Breast epithelium (tissue), 4 donors: ENCODE data around the gene MAN1A2. TPM values are rescaled to one million over a fixed set of nuclear protein-coding genes. Genes with fewer than 3 reads are reported as not detected.

Source experiments
- DNase-seq, 2 donors: peaks; one replicate each; pipeline ENCODE4 v3.0.0-alpha.2; 2019; ENCODE audit warnings: low spot score in 2 of 2
- H3K27ac ChIP-seq, 2 donors: fragments of 200-600 bp; sonication (generic) in 1 of 2; one replicate each; pipeline ENCODE4 v1.5.1; 2016 to 2019; ENCODE audit warnings: mild to moderate bottlenecking in 1 of 2
- H3K27me3 ChIP-seq, 2 donors: fragments of 200-600 bp; sonication (generic) in 1 of 2; one replicate each; pipeline versions ENCODE4 v1.5.1 to v1.6.0; 2017 to 2019; ENCODE audit warnings: control low read depth in 1 of 2, mild to moderate bottlenecking in 1 of 2
- H3K36me3 ChIP-seq: fragments of 200-600 bp; one replicate; pipeline ENCODE4 v1.5.1; 2019
- H3K4me1 ChIP-seq, 2 donors: fragments of 200-600 bp; sonication (generic); one replicate each; pipeline ENCODE4 v1.5.1; 2016 to 2019; ENCODE audit warnings: control low read depth in 1 of 2
- H3K4me3 ChIP-seq, 3 donors: fragments of 200-600 bp; sonication (generic); 1 replicate in 2 of 3; 2 replicates in 1 of 3; pipeline ENCODE4 v1.5.1; 2016 to 2019; ENCODE audit warnings: mild to moderate bottlenecking in 3 of 3, moderate library complexity in 2 of 3
- H3K9me3 ChIP-seq, 2 donors: fragments of 200-600 bp; sonication (generic) in 1 of 2; one replicate each; pipeline ENCODE4 v1.5.1; 2016 to 2019; ENCODE audit warnings: control low read depth in 1 of 2
- POLR2A ChIP-seq: fragments of 450-650 bp; IDR thresholded peaks from one replicate; pipeline ENCODE4 v1.6.1; 2016; ENCODE audit warnings: antibody characterized with exemption, mild to moderate bottlenecking, moderate library complexity
- POLR2AphosphoS5 ChIP-seq, 3 donors: sonication (generic); formaldehyde crosslinking; IDR thresholded peaks; one replicate each; pipeline ENCODE4 v1.6.1; 2017; ENCODE audit warnings: antibody characterized with exemption in 3 of 3
- intact Hi-C: fragments of 100-400 bp; cut with DNase I; formaldehyde crosslinking; loops from one replicate; pipeline ENCODE4 v1.15.1; 2023; ENCODE audit warnings: low total_unique reads
- total RNA-seq, 3 donors: library from RNA; depleted of rRNA; stranded (reverse); fragments of >200 nt; gene quantifications; one replicate each; pipeline ENCODE4 v1.1.0, GENCODE V29; 2016
- TF ChIP-seq, protein P1 (sequence below), 3 donors: fragments of 450-650 bp; IDR thresholded peaks; one replicate each; pipeline ENCODE4 v1.5.1; 2016 to 2017; ENCODE audit warnings: antibody characterized with exemption in 3 of 3, mild to moderate bottlenecking in 3 of 3, moderate library complexity in 3 of 3

MAN1A2 gene
- total RNA-seq, 3 donors from 2014 or later, result 40.2 to 52.8 (median 43.3) TPM

DNA sequence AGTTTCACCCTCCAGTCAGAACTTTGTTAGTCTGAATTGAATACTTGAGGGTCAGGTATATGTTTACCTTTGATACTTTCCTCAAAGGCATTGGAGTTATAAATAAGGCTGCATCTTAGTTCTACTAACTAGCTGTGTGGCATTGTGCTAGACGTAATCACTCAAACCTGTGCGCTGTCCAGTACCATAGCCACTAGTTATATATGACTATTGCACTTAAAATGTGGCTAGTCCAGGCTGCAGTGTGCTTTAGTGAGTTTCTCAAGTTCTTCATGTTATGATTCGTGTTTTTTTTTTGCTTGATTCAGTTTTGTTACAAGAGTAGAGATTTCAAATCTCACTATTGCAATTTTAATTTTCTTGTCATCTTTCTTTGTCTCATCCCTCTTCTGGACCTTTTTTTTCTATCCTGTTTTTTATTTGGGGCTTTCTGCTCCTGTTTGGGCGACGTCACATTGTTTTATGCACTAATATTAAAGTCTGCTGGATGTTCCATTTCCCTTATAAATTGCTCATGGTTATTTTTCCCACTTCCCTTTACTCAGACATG lies 5.7 kb downstream of the MAN1A2 start:
- H3K9me3 ChIP-seq, result no peaks in the 10 kb centered on the region
- DNase-seq, result no peak
- TF ChIP-seq POLR2AphosphoS5 (IDR thresholded peaks at IDR 0.05) (no peak), POLR2A (no peak)
- TF ChIP-seq, protein P1, sequence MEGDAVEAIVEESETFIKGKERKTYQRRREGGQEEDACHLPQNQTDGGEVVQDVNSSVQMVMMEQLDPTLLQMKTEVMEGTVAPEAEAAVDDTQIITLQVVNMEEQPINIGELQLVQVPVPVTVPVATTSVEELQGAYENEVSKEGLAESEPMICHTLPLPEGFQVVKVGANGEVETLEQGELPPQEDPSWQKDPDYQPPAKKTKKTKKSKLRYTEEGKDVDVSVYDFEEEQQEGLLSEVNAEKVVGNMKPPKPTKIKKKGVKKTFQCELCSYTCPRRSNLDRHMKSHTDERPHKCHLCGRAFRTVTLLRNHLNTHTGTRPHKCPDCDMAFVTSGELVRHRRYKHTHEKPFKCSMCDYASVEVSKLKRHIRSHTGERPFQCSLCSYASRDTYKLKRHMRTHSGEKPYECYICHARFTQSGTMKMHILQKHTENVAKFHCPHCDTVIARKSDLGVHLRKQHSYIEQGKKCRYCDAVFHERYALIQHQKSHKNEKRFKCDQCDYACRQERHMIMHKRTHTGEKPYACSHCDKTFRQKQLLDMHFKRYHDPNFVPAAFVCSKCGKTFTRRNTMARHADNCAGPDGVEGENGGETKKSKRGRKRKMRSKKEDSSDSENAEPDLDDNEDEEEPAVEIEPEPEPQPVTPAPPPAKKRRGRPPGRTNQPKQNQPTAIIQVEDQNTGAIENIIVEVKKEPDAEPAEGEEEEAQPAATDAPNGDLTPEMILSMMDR (IDR thresholded peaks at IDR 0.05), result no peak
- H3K4me3 ChIP-seq, result no peak overlapping the region
- no peaks in the 10 kb centered on the region for H3K27me3 ChIP-seq
- H3K27ac ChIP-seq, result no peak overlapping the region
- H3K4me1 ChIP-seq, result no peaks in the 10 kb centered on the region
- H3K36me3 ChIP-seq, result no peaks in the 10 kb centered on the region
- intact Hi-C loops, result no loop called here

DNA sequence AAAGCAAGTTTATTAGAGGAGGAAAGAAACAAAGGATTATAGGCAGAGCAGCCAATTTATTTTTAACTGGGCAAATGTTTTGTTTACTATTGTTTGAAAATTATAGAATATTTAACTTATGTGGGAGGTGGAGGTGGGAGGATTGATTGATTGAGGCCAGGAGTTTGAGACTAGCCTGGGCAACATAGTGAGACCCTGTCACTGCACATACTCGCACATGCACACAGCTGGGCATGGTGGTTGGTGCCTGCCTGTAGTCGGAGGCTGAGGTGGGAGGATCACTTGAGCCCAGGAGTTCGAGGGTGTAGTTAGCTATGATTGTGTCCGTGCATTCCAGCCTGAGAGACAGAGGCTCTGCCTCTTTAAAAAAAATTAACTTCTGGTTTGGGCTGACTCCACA lies 6.7 kb downstream of the MAN1A2 start:
- intact Hi-C loops, result no loop called here
- TF ChIP-seq POLR2A (no peak), POLR2AphosphoS5 (IDR thresholded peaks at IDR 0.05) (no peak)
- Histone ChIP-seq H3K27me3 (no peaks in the 10 kb centered on the region), H3K4me1 (no peaks in the 10 kb centered on the region), H3K36me3 (no peaks in the 10 kb centered on the region), H3K27ac (no peak overlapping the region), H3K4me3 (no peak overlapping the region), H3K9me3 (no peaks in the 10 kb centered on the region)
- DNase-seq, result no peak

DNA sequence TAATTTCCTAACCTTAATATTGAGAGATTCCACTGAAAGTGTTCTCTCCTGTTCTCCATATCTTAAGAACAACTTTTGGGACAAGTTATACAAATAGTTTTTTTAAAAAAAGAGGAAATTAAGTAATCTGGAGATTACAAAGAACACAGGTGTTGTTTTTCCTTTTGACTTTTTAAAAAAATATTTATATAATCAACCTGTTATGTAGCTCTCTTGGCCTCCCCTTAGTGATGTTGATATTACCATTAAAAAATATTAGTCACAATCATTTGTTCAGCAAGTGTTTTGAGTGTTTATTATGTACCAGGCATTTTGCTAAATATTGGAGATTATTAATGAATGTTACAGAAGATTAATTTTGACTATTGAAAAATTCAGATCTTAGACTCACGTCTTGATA lies 8.1 kb downstream of the MAN1A2 start:
- TF ChIP-seq POLR2A (no peak), POLR2AphosphoS5 (IDR thresholded peaks at IDR 0.05) (no peak)
- TF ChIP-seq, protein P1 (IDR thresholded peaks at IDR 0.05), result no peak
- Histone ChIP-seq H3K36me3 (no peaks in the 10 kb centered on the region), H3K4me3 (no peak overlapping the region), H3K4me1 (no peaks in the 10 kb centered on the region), H3K27ac (no peak overlapping the region), H3K27me3 (no peaks in the 10 kb centered on the region), H3K9me3 (no peaks in the 10 kb centered on the region)
- DNase-seq, result no peak
- intact Hi-C loops, result no loop called here

DNA sequence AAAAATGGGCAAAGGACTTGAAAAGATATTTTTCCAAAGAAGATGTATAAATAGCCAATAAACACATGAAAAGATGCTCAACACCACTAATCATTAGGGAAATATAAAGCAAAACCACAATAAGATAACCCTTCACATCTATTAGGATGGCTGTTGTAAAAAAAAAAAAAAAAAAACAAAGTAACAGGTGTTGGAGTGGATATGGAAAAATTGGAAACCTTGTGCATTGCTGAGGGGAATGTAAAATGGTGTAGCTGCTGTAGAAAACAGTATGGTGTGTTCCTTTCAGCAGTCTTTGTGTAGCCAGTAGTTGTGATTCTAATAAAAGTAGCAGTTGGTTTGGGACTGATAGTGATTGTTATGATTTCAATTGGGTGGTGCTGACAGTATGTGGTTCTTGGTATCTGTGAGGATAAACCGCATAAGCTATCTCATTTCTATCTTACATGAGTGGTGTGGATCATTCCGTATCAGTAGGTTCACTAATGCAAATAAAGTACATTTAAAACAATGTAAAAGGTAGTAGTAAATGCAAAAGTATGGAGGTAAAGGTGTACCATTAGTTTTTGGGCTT lies 19.9 kb downstream of the MAN1A2 start:
- H3K27me3 ChIP-seq, result no peaks in the 10 kb centered on the region
- no peak overlapping the region for H3K27ac ChIP-seq
- no peak overlapping the region for H3K4me3 ChIP-seq
- H3K9me3 ChIP-seq, result peaks cover 0 to 21% of the 10 kb centered on the region in 2 donors
- intact Hi-C loops, result no loop called here
- H3K4me1 ChIP-seq, result no peaks in the 10 kb centered on the region
- H3K36me3 ChIP-seq, result no peaks in the 10 kb centered on the region
- no peak for DNase-seq
- TF ChIP-seq POLR2A (no peak), POLR2AphosphoS5 (IDR thresholded peaks at IDR 0.05) (no peak)
- TF ChIP-seq, protein P1 (IDR thresholded peaks at IDR 0.05), result no peak

DNA sequence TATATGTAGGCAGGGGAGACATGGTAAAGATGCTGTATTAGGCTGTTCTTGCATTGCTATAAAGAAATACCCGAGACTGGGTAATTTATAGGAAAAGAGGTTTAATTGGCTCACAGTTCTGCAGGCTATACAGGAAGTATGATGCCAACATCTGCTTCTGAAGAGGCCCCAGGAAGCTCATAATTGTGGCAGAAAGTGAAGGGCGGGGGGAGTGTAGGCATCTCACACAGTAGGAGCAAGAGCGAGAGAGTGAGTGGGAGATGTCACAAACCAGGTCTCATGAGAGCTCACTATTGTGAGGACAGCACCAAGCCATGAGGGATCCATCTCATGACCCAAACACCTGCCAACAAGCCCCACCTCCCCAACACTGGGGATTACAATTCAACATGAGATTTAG lies 21.1 kb downstream of the MAN1A2 start:
- intact Hi-C loops, result no loop called here
- Histone ChIP-seq H3K4me1 (no peaks in the 10 kb centered on the region), H3K27me3 (no peaks in the 10 kb centered on the region), H3K9me3 (peaks cover 0 to 14% of the 10 kb centered on the region in 2 donors), H3K27ac (no peak overlapping the region), H3K4me3 (no peak overlapping the region), H3K36me3 (no peaks in the 10 kb centered on the region)
- TF ChIP-seq, protein P1 (IDR thresholded peaks at IDR 0.05), result no peak
- TF ChIP-seq POLR2A (no peak), POLR2AphosphoS5 (IDR thresholded peaks at IDR 0.05) (no peak)
- DNase-seq, result no peak
